ENCODE data around the gene GDPD3. TPM values are rescaled to one million over a fixed set of nuclear protein-coding genes. Genes with fewer than 3 reads are reported as not detected.

Gene GDPD3
- total and polyA plus RNA-seq, 9 of the 15 experiments (the other 6 are each of a cell fraction or from before 2014, with no cell fraction given): 0.47 to 3.9 (median 1.1) TPM

- TF ChIP-seq ZFP30 (CRISPR knock-in tag; IDR thresholded peaks at IDR 0.05; ENCODE audit: borderline replicate concordance) (no peak), FOXM1 (IDR thresholded peaks at IDR 0.05; ENCODE audit: low read depth) (no peak), FOXM1 (CRISPR knock-in tag; IDR thresholded peaks at IDR 0.05; ENCODE audit: low read depth) (no peak), ZNF561 (CRISPR knock-in tag; conservative IDR thresholded peaks at IDR 0.05) (no peak), BRCA1 (IDR thresholded peaks at IDR 0.05) (no peak), BRCA1 (CRISPR knock-in tag; IDR thresholded peaks at IDR 0.05) (no peak), ILK (tag; IDR thresholded peaks at IDR 0.05; ENCODE audit: borderline replicate concordance, low read depth) (no peak), HSF4 (CRISPR knock-in tag; IDR thresholded peaks at IDR 0.05; ENCODE audit: borderline replicate concordance) (no peak), ZNF518B (CRISPR knock-in tag; IDR thresholded peaks at IDR 0.05) (no peak), TCF7 (IDR thresholded peaks at IDR 0.05; ENCODE audit: borderline replicate concordance) (peak; percentile 65; the same call in 1 of the 2 replicates), TFAP4 (CRISPR knock-in tag; IDR thresholded peaks at IDR 0.05; ENCODE audit: borderline replicate concordance) (peak; percentile 45), ZBTB43 (CRISPR knock-in tag; IDR thresholded peaks at IDR 0.05) (no peak), E2F3 (CRISPR knock-in tag; IDR thresholded peaks at IDR 0.05) (no peak), XRCC3 (IDR thresholded peaks at IDR 0.05) (no peak), SRF (CRISPR knock-in tag; IDR thresholded peaks at IDR 0.05) (peak in 1 of 2 experiments; percentile 87; a peak in 1 of 4 replicates), NCOA6 (IDR thresholded peaks at IDR 0.05) (peak; percentile 91)
- TF ChIP-seq, protein P1, sequence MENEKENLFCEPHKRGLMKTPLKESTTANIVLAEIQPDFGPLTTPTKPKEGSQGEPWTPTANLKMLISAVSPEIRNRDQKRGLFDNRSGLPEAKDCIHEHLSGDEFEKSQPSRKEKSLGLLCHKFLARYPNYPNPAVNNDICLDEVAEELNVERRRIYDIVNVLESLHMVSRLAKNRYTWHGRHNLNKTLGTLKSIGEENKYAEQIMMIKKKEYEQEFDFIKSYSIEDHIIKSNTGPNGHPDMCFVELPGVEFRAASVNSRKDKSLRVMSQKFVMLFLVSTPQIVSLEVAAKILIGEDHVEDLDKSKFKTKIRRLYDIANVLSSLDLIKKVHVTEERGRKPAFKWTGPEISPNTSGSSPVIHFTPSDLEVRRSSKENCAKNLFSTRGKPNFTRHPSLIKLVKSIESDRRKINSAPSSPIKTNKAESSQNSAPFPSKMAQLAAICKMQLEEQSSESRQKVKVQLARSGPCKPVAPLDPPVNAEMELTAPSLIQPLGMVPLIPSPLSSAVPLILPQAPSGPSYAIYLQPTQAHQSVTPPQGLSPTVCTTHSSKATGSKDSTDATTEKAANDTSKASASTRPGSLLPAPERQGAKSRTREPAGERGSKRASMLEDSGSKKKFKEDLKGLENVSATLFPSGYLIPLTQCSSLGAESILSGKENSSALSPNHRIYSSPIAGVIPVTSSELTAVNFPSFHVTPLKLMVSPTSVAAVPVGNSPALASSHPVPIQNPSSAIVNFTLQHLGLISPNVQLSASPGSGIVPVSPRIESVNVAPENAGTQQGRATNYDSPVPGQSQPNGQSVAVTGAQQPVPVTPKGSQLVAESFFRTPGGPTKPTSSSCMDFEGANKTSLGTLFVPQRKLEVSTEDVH (IDR thresholded peaks at IDR 0.05; ENCODE audit: low read depth, partially characterized antibody): no peak
These were observed 21.6 kb downstream of the GDPD3 start, which contains the start of gene TBX6 (continued) for GRCh38 chr16:30091474-30092372.

Measured in K562 (cell line).